ENCODE data around the gene MRM3.
A peak's percentile ranks its signal among the peaks of the same experiment; 100 is the strongest.
"Not testable (repeated sequence)": the region's sequence is repeated elsewhere in the genome, so short reads cannot be mapped to it uniquely, and the experiment has no call there.

The MRM3 gene

GRCh38 chr17:746181-746580, 36.0 kb upstream of the MRM3 start:
- H3K27me3 ChIP-seq (ENCODE audit: low read depth, low read length): no peaks in the 10 kb centered on the region
- no peak overlapping the region for H3K4me3 ChIP-seq (ENCODE audit: low read depth in 1 of 2, low read length in 2 of 2)
- H3K27ac ChIP-seq (ENCODE audit: low read length): no peak overlapping the region
- peaks cover 44 to 53% of the 10 kb centered on the region in 2 donors for H3K36me3 ChIP-seq (ENCODE audit: control insufficient read depth in 1 of 2, insufficient read depth in 2 of 2, low read length in 2 of 2)
- peaks cover 0 to 7% of the 10 kb centered on the region in 2 donors for H3K4me1 ChIP-seq (ENCODE audit: control insufficient read depth in 1 of 2, insufficient read depth in 2 of 2, low read length in 2 of 2)
- no peaks in the 10 kb centered on the region for H3K9me3 ChIP-seq (ENCODE audit: control insufficient read depth in 1 of 2, low read length in 2 of 2)

DNA sequence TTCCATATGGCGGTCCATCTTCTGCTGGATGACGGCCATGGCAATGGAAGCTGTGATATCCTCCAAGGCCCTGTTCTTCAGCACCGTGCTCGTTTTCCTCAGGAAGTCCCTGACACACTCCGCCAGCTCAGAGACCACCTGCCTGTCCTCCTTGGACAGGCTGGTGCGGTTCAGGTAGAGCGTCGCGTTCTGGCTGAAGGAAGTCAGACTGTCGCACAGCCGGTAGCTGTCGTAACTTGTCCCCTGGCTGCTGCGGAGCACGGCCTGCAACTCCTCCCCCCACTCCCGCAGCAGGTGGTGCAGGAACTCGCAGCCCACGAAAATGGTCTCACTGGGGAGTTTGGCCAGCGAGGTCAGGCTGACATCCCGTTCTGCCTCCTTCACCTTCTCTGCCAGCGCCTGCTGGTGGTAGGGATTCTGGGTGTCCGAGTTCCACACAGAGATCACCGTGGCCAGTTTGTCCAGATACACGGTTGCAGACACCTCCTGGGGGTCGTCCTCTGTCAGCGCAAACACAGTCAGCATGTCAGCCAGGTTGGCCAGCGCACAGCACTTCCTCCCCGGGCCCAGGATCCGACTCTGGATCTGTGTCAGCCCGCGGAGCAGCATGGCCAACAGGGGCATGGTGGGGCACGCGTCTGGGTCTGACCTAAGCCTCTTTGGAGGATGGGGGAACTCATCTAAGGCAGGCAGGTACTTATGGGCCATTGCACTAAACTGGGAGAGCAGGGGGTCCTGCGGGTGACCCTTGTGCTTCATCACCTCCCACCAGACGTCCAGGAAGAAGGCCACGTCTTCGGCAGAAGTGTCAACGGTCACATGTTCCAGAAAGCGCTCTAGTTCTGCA, 35.1 kb upstream of the MRM3 start:
- Histone ChIP-seq H3K36me3 (ENCODE audit: control insufficient read depth in 1 of 2, insufficient read depth in 2 of 2, low read length in 2 of 2) (peaks cover 36 to 46% of the 10 kb centered on the region in 2 donors), H3K9me3 (ENCODE audit: control insufficient read depth in 1 of 2, low read length in 2 of 2) (no peaks in the 10 kb centered on the region)

GRCh38 chr17:748604-749003, 33.5 kb upstream of the MRM3 start:
- Histone ChIP-seq H3K36me3 (ENCODE audit: control insufficient read depth in 1 of 2, insufficient read depth in 2 of 2, low read length in 2 of 2) (peaks cover 31 to 37% of the 10 kb centered on the region in 2 donors), H3K4me1 (ENCODE audit: control insufficient read depth in 1 of 2, insufficient read depth in 2 of 2, low read length in 2 of 2) (peaks cover 0 to 11% of the 10 kb centered on the region in 2 donors)
- not testable (repeated sequence) for H3K27ac ChIP-seq (ENCODE audit: low read length); H3K27me3 ChIP-seq (ENCODE audit: low read depth, low read length); H3K4me3 ChIP-seq (ENCODE audit: low read depth in 1 of 2, low read length in 2 of 2); H3K9me3 ChIP-seq (ENCODE audit: control insufficient read depth in 1 of 2, low read length in 2 of 2)

More for the DNA sequence above, 35.1 kb upstream of the MRM3 start:
- Histone ChIP-seq H3K4me3 (ENCODE audit: low read depth in 1 of 2, low read length in 2 of 2) (no peak overlapping the region), H3K27ac (ENCODE audit: low read length) (no peak overlapping the region), H3K27me3 (ENCODE audit: low read depth, low read length) (no peaks in the 10 kb centered on the region), H3K4me1 (ENCODE audit: control insufficient read depth in 1 of 2, insufficient read depth in 2 of 2, low read length in 2 of 2) (peaks cover 0 to 11% of the 10 kb centered on the region in 2 donors)

DNA sequence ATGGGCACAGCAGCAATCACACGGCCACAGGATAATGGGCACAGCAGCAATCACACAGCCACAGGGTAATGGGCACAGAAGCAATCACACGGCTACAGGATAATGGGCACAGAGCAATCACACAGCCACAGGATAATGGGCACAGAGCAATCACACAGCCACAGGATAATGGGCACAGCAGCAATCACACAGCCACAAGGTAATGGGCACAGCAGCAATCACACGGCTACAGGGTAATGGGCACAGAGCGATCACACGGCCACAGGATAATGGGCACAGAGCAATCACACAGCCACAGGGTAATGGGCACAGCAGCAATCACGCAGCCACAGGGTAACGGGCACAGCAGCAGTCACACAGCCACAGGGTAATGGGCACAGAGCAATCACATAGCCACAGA, 32.8 kb upstream of the MRM3 start:
- Histone ChIP-seq H3K36me3 (ENCODE audit: control insufficient read depth in 1 of 2, insufficient read depth in 2 of 2, low read length in 2 of 2) (peaks cover 29 to 32% of the 10 kb centered on the region in 2 donors), H3K4me1 (ENCODE audit: control insufficient read depth in 1 of 2, insufficient read depth in 2 of 2, low read length in 2 of 2) (peaks cover 0 to 11% of the 10 kb centered on the region in 2 donors)
- not testable (repeated sequence) for H3K4me3 ChIP-seq (ENCODE audit: low read depth in 1 of 2, low read length in 2 of 2); H3K9me3 ChIP-seq (ENCODE audit: control insufficient read depth in 1 of 2, low read length in 2 of 2); H3K27ac ChIP-seq (ENCODE audit: low read length); H3K27me3 ChIP-seq (ENCODE audit: low read depth, low read length)

DNA sequence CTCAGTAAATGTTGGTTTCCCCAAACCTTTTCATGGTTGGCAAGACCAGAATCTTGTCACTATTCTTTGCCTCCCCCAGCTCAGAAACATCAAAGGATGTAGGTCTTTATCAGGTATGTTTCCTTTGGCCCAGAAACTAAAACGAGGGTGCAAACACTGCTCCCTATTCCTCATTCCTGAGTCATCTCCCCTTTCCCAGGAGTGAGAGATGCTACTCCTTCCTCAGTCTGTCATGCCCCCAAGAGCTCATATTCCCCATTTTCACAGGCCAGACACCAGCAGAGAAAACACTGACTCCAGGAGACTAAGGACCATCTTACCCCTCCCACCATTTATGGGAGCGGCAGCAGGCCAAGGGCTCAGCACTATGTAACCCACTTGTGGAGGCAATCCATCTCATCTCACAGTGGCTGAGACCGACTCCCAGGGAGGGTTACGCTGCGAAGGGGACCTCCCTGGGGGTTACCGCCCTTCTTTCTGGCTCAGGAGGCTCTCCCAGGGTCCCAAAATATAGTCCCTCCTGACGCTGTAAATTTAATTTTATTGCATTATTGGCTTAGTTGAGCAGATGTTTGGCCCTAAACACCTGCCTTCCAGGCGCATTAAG, 31.6 kb upstream of the MRM3 start:
- no peak overlapping the region for H3K27ac ChIP-seq (ENCODE audit: low read length)
- no peaks in the 10 kb centered on the region for H3K27me3 ChIP-seq (ENCODE audit: low read depth, low read length)
- H3K4me3 ChIP-seq (ENCODE audit: low read depth in 1 of 2, low read length in 2 of 2): peak overlapping the region in 1 of 2 donors; percentile 87
- peaks cover 0 to 11% of the 10 kb centered on the region in 2 donors for H3K4me1 ChIP-seq (ENCODE audit: control insufficient read depth in 1 of 2, insufficient read depth in 2 of 2, low read length in 2 of 2)
- peaks cover 20 to 24% of the 10 kb centered on the region in 2 donors for H3K36me3 ChIP-seq (ENCODE audit: control insufficient read depth in 1 of 2, insufficient read depth in 2 of 2, low read length in 2 of 2)
- H3K9me3 ChIP-seq (ENCODE audit: control insufficient read depth in 1 of 2, low read length in 2 of 2): no peaks in the 10 kb centered on the region

- H3K36me3 ChIP-seq (ENCODE audit: control insufficient read depth in 1 of 2, insufficient read depth in 2 of 2, low read length in 2 of 2): peaks cover 11 to 17% of the 10 kb centered on the region in 2 donors
- H3K27me3 ChIP-seq (ENCODE audit: low read depth, low read length): no peaks in the 10 kb centered on the region
- H3K4me3 ChIP-seq (ENCODE audit: low read depth in 1 of 2, low read length in 2 of 2): peak overlapping the region; percentile 79 to 87
- H3K4me1 ChIP-seq (ENCODE audit: control insufficient read depth in 1 of 2, insufficient read depth in 2 of 2, low read length in 2 of 2): peaks cover 0 to 11% of the 10 kb centered on the region in 2 donors
- peak overlapping the region; percentile 1 for H3K27ac ChIP-seq (ENCODE audit: low read length)
- no peaks in the 10 kb centered on the region for H3K9me3 ChIP-seq (ENCODE audit: control insufficient read depth in 1 of 2, low read length in 2 of 2)
These were observed 30.7 kb upstream of the MRM3 start for GRCh38 chr17:751269-752001.

DNA sequence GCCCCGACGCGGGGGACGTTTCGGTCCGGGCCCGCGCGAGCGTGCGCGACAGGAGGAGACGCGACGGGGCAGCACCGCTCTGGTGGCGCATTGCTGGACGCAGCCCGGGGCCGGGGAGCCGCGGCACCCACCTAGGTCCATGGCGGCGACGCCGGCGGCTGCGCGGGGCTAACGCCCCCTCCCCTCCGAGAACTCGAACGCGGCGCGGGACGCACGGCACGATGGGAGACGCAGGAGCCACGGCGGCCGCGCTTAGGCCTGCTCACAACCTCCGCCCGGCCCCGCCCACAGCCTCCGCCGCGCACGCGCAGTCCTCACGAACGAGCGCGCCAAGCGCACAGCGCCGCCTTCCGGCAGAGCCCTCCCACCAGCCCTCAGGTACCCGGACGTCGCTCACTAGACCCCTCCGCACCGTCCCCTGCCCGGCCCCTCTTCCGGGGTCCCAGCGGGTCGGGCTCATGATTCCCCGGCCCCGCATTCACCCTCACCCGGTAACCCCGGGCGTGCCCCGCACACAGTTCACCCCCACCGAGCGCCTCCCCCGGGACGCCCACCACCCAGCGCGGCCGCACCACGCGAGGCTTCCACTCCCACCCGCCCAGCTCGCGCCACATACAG, 30.0 kb upstream of the MRM3 start, which contains the start of gene GEMIN4:
Gene GEMIN4 (minus strand): TSS at position 263 of the 618 bp plus-strand sequence. CDS start 122 bp downstream, at position 141.
- peak within 1 kb of the TSS; percentile 1 for H3K27ac ChIP-seq (ENCODE audit: low read length)
- no peaks in the 10 kb centered on the region for H3K27me3 ChIP-seq (ENCODE audit: low read depth, low read length)
- H3K4me3 ChIP-seq (ENCODE audit: low read depth in 1 of 2, low read length in 2 of 2): peak within 1 kb of the TSS; percentile 79 to 87
- no peaks in the 10 kb centered on the region for H3K9me3 ChIP-seq (ENCODE audit: control insufficient read depth in 1 of 2, low read length in 2 of 2)
- peaks cover 0 to 11% of the 10 kb centered on the region in 2 donors for H3K4me1 ChIP-seq (ENCODE audit: control insufficient read depth in 1 of 2, insufficient read depth in 2 of 2, low read length in 2 of 2)
- peaks cover 4 to 14% of the 10 kb centered on the region in 2 donors for H3K36me3 ChIP-seq (ENCODE audit: control insufficient read depth in 1 of 2, insufficient read depth in 2 of 2, low read length in 2 of 2)

- peaks cover 0 to 8% of the 10 kb centered on the region in 2 donors for H3K36me3 ChIP-seq (ENCODE audit: control insufficient read depth in 1 of 2, insufficient read depth in 2 of 2, low read length in 2 of 2)
- peak overlapping the region; percentile 79 to 87 for H3K4me3 ChIP-seq (ENCODE audit: low read depth in 1 of 2, low read length in 2 of 2)
- peaks cover 0 to 11% of the 10 kb centered on the region in 2 donors for H3K4me1 ChIP-seq (ENCODE audit: control insufficient read depth in 1 of 2, insufficient read depth in 2 of 2, low read length in 2 of 2)
- H3K27me3 ChIP-seq (ENCODE audit: low read depth, low read length): no peaks in the 10 kb centered on the region
- no peak overlapping the region for H3K27ac ChIP-seq (ENCODE audit: low read length)
- H3K9me3 ChIP-seq (ENCODE audit: control insufficient read depth in 1 of 2, low read length in 2 of 2): no peaks in the 10 kb centered on the region
These were observed 29.4 kb upstream of the MRM3 start for GRCh38 chr17:752620-753219.

GRCh38 chr17:753418-753817, 28.7 kb upstream of the MRM3 start:
- Histone ChIP-seq H3K9me3 (ENCODE audit: control insufficient read depth in 1 of 2, low read length in 2 of 2) (no peaks in the 10 kb centered on the region), H3K36me3 (ENCODE audit: control insufficient read depth in 1 of 2, insufficient read depth in 2 of 2, low read length in 2 of 2) (peaks cover 0 to 5% of the 10 kb centered on the region in 2 donors), H3K27ac (ENCODE audit: low read length) (no peak overlapping the region), H3K4me1 (ENCODE audit: control insufficient read depth in 1 of 2, insufficient read depth in 2 of 2, low read length in 2 of 2) (peaks cover 0 to 11% of the 10 kb centered on the region in 2 donors), H3K4me3 (ENCODE audit: low read depth in 1 of 2, low read length in 2 of 2) (no peak overlapping the region), H3K27me3 (ENCODE audit: low read depth, low read length) (no peaks in the 10 kb centered on the region)

- peaks cover 11 to 19% of the 10 kb centered on the region in 2 donors for H3K36me3 ChIP-seq (ENCODE audit: control insufficient read depth in 1 of 2, insufficient read depth in 2 of 2, low read length in 2 of 2)
- not testable (repeated sequence) for H3K27ac ChIP-seq (ENCODE audit: low read length); H3K27me3 ChIP-seq (ENCODE audit: low read depth, low read length); H3K9me3 ChIP-seq (ENCODE audit: control insufficient read depth in 1 of 2, low read length in 2 of 2); H3K4me3 ChIP-seq (ENCODE audit: low read depth in 1 of 2, low read length in 2 of 2)
- peaks cover 0 to 11% of the 10 kb centered on the region in 2 donors for H3K4me1 ChIP-seq (ENCODE audit: control insufficient read depth in 1 of 2, insufficient read depth in 2 of 2, low read length in 2 of 2)
These were observed 26.7 kb upstream of the MRM3 start for GRCh38 chr17:755319-755961.
